ENCODE results near the gene MSN. TPM values are rescaled to one million over a fixed set of nuclear protein-coding genes. Genes with fewer than 3 reads are reported as not detected.
"Not testable (repeated sequence)": the region's sequence is repeated elsewhere in the genome, so short reads cannot be mapped to it uniquely, and the experiment has no call there.

MSN gene
- total RNA-seq, 1 donor from 2014 or later, result 57.9 TPM

DNA sequence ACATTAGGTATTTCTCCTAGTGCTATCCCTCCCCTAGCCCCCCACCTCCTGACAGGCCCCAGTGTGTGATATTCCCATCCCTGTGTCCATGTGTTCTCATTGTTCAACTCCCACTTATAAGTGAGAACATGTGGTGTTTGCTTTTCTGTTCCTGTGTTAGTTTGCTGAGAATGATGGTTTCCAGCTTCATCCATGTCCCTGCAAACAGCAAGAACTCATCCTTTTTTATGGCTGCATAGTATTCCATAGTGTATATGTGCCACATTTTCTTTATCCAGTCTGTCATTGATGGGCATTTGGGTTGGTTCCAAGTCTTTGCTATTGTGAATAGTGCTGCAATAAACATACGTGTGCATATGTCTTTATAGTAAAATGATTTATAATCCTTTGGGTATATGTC, 92.1 kb downstream of the MSN start:
- H3K36me3 ChIP-seq (ENCODE audit: control insufficient read depth in 3 of 3, insufficient read depth in 3 of 3, low read length in 3 of 3); H3K4me1 ChIP-seq (ENCODE audit: control insufficient read depth in 3 of 3, insufficient read depth in 3 of 3, low read length in 3 of 3); H3K4me3 ChIP-seq (ENCODE audit: low read length in 3 of 3); H3K9me3 ChIP-seq (ENCODE audit: control insufficient read depth in 3 of 3, low read length in 3 of 3); H3K27me3 ChIP-seq (ENCODE audit: control insufficient read depth in 3 of 3, insufficient read depth in 3 of 3, low read length in 3 of 3); H3K27ac ChIP-seq (ENCODE audit: low read depth, low read length); H3K9ac ChIP-seq (ENCODE audit: low read depth in 1 of 3, low read length in 3 of 3): not testable (repeated sequence)

DNA sequence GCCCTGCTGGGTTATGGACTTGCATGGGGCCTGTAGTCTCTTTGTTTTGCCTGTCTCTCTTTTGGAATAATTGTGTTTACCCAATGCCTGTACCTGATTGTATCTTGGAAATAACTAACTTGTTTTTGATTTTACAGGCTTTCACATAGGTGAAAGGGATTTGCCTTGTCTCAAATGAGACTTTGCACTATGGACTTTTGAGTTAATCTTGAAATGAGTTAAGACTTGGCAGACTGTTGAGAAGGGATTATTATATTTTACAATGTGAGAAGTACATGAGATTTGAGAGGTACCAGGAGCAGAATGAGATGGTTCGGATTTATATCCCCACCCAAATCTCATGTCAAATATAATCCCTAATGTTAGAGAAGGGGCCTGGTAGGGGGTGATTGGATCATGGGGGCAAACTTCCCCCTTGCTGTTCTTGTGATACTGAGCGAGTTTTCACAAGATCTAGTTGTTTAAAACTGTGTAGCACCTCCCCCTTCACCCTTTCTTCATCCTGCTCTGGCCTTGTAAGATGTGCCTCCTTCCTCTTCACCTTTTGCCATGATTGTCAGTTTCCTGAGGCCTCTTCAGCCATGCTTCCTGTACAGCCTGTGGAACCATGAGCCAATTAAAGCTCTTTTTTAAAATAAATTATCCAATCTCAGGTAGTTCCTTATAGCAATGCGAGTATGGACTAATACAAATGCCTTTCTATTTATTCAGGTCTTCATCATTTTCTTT, 102.3 kb downstream of the MSN start:
- no peak overlapping the region for H3K9ac ChIP-seq (ENCODE audit: low read depth in 1 of 3, low read length in 3 of 3)
- no peaks in the 10 kb centered on the region for H3K36me3 ChIP-seq (ENCODE audit: control insufficient read depth in 3 of 3, insufficient read depth in 3 of 3, low read length in 3 of 3)
- no peaks in the 10 kb centered on the region for H3K27me3 ChIP-seq (ENCODE audit: control insufficient read depth in 3 of 3, insufficient read depth in 3 of 3, low read length in 3 of 3)
- no peaks in the 10 kb centered on the region for H3K4me1 ChIP-seq (ENCODE audit: control insufficient read depth in 3 of 3, insufficient read depth in 3 of 3, low read length in 3 of 3)
- H3K9me3 ChIP-seq (ENCODE audit: control insufficient read depth in 3 of 3, low read length in 3 of 3), result no peaks in the 10 kb centered on the region
- H3K4me3 ChIP-seq (ENCODE audit: low read length in 3 of 3), result no peak overlapping the region
- no peak overlapping the region for H3K27ac ChIP-seq (ENCODE audit: low read depth, low read length)

GRCh38 chrX:65772842-65773241, 105.4 kb downstream of the MSN start:
- H3K27me3 ChIP-seq (ENCODE audit: control insufficient read depth in 3 of 3, insufficient read depth in 3 of 3, low read length in 3 of 3), result no peaks in the 10 kb centered on the region
- no peaks in the 10 kb centered on the region for H3K4me1 ChIP-seq (ENCODE audit: control insufficient read depth in 3 of 3, insufficient read depth in 3 of 3, low read length in 3 of 3)
- H3K4me3 ChIP-seq (ENCODE audit: low read length in 3 of 3), result no peak overlapping the region
- H3K9ac ChIP-seq (ENCODE audit: low read depth in 1 of 3, low read length in 3 of 3), result no peak overlapping the region
- no peaks in the 10 kb centered on the region for H3K9me3 ChIP-seq (ENCODE audit: control insufficient read depth in 3 of 3, low read length in 3 of 3)
- no peaks in the 10 kb centered on the region for H3K36me3 ChIP-seq (ENCODE audit: control insufficient read depth in 3 of 3, insufficient read depth in 3 of 3, low read length in 3 of 3)
- no peak overlapping the region for H3K27ac ChIP-seq (ENCODE audit: low read depth, low read length)

GRCh38 chrX:65781845-65782244, 114.4 kb downstream of the MSN start:
- H3K36me3 ChIP-seq (ENCODE audit: control insufficient read depth in 3 of 3, insufficient read depth in 3 of 3, low read length in 3 of 3), result no peaks in the 10 kb centered on the region
- H3K4me3 ChIP-seq (ENCODE audit: low read length in 3 of 3), result no peak overlapping the region
- H3K4me1 ChIP-seq (ENCODE audit: control insufficient read depth in 3 of 3, insufficient read depth in 3 of 3, low read length in 3 of 3), result no peaks in the 10 kb centered on the region
- no peak overlapping the region for H3K9ac ChIP-seq (ENCODE audit: low read depth in 1 of 3, low read length in 3 of 3)
- H3K9me3 ChIP-seq (ENCODE audit: control insufficient read depth in 3 of 3, low read length in 3 of 3), result no peaks in the 10 kb centered on the region
- no peaks in the 10 kb centered on the region for H3K27me3 ChIP-seq (ENCODE audit: control insufficient read depth in 3 of 3, insufficient read depth in 3 of 3, low read length in 3 of 3)
- no peak overlapping the region for H3K27ac ChIP-seq (ENCODE audit: low read depth, low read length)

GRCh38 chrX:65783746-65784145, 116.3 kb downstream of the MSN start:
- H3K4me1 ChIP-seq (ENCODE audit: control insufficient read depth in 3 of 3, insufficient read depth in 3 of 3, low read length in 3 of 3), result no peaks in the 10 kb centered on the region
- no peaks in the 10 kb centered on the region for H3K36me3 ChIP-seq (ENCODE audit: control insufficient read depth in 3 of 3, insufficient read depth in 3 of 3, low read length in 3 of 3)
- H3K4me3 ChIP-seq (ENCODE audit: low read length in 3 of 3), result no peak overlapping the region
- no peaks in the 10 kb centered on the region for H3K9me3 ChIP-seq (ENCODE audit: control insufficient read depth in 3 of 3, low read length in 3 of 3)
- H3K27me3 ChIP-seq (ENCODE audit: control insufficient read depth in 3 of 3, insufficient read depth in 3 of 3, low read length in 3 of 3), result no peaks in the 10 kb centered on the region
- no peak overlapping the region for H3K9ac ChIP-seq (ENCODE audit: low read depth in 1 of 3, low read length in 3 of 3)
- H3K27ac ChIP-seq (ENCODE audit: low read depth, low read length), result no peak overlapping the region

Other genes with a start within 250 kb of the MSN start
- gene LAS1L, start 132.9 kb upstream of the MSN start, total RNA-seq, result 14.1 TPM